HuH-7.5 (cell line): Measurements from ENCODE around the gene PSIP1.
A peak's percentile ranks its signal among the peaks of the same experiment; 100 is the strongest.
"Not testable (repeated sequence)": the region's sequence is repeated elsewhere in the genome, so short reads cannot be mapped to it uniquely, and the experiment has no call there.

Experiments
- DNase-seq: peaks from one replicate; pipeline ENCODE4 v3.0.0; 2011; ENCODE audit warnings: low spot score

The PSIP1 gene

GRCh38 chr9:15433191-15433590 is 77.6 kb downstream of the PSIP1 start:
- no peak for DNase-seq

DNA sequence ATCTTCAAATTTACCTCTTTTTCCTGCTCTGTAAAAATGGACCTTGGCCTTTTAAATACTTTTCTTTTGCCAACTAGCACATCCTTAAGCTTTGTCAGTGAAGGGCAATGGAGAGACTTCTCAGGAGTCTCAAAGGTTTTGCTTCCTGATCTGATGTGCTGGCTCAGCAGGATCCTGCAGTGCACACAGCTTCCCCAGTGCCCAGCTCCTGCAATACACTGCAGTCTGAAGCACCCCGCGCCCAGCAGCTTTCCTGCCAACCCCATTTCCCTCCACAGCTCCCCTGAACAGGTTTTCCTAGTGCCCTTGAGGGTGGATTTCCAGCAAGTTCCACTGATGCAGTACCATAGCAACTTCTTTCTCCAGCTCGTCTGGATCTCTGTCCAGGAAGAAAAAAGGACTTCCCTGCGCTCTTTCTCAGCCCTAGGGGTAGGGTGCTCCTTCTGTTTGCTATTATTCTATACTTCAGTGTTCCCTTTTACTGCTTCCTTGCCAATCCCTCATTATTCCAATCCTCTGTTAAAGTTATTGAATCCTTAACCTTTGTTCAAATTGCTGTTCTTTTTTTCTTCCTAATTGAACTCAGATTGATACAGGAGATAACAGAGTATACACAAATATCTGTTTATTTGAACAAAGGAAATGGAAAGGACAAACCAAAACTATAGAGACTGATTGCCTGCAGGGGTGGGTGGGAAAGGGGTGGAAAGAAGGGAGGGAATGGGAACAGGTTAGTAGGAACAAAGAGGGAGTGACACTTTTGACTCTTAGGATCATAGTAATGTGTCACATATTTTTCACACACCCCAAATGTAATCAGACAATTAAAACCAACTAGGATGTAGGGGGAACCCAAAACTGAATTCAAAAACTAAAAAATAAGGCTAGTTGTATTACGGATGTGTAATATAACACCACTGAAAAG is 79.6 kb downstream of the PSIP1 start:
- no peak for DNase-seq

DNA sequence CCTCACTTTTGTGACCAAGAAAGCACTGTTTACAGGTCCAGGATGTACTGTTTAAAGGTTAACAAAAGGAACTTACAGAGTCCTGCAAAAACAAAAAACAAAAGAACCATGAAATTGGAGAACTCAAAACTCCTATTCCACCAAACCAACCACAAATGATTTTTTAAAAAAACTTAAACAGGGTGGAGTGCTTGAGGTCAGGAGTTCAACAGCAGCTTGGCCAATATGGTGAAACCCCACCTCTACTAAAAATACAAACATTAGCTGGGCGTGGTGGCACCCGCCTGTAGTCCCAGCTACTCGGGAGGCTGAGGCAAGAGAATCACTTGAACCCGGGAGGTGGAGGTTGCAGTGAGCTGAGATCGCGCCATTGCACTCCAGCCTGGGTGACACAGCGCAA is 83.1 kb downstream of the PSIP1 start:
- DNase-seq, result not testable (repeated sequence)

GRCh38 chr9:15426019-15426418 is 84.8 kb downstream of the PSIP1 start:
- DNase-seq, result no peak

DNA sequence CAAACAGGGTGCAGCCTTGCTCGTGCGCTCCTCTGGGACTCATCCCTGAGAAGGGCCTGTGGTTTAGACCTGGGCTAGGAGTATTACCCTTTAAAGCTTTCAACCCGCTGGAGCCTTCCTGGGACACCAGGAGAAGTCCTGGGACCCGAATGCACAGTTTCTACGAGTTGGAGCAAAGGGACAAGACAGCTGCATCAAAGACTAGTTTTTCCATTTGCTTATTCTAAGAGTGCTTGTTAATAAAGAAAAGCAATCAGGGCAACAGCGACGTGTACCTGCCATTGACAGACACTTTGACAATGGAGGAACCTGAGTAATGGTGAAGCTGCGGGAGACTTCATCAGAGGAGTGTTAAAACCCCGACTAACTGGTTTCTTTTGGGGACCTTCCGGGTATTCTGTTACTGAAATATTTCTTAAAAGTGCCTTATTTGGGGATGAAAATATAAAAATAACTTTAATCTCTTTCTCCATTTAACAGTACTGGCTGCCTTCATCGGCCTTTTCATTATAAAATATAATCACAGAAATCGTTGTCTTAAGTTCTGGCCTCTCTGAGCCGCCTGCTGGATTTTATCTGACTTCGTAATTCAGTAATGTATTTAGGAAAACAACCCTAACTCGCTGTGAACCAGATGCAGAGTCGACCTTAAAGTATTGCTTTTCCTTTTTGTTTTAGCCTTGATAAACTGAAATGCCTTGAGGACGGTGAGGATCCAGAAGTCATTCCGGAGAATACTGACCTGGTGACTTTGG is 87.4 kb downstream of the PSIP1 start:
- peak; percentile 29 for DNase-seq

GRCh38 chr9:15422372-15423230 is 88.2 kb downstream of the PSIP1 start, which contains the start of gene SNAPC3:
Gene SNAPC3, plus strand, starts transcription at chr9:15422876. Its CDS starts 4 bp downstream, at chr9:15422880.
- peak; percentile 77 for DNase-seq

DNA sequence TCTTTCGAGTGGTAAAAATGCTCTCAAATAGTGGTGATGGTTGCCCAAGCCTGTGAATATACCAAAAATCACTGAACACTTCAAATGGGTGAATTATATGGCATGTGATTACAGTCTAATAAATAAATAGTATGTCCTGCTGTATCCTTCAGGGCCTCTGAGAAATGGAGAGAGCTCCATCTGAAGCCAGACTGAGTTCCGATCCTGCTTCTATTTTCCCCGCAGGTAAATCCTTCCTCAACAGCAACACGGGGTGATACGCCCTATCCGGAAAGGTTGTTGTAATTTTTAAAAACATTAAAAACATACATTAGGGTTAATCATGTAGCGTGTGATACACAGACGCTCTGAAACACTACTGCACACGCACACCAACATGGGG is 88.8 kb downstream of the PSIP1 start:
- no peak for DNase-seq

- DNase-seq, result no peak
Measured at GRCh38 chr9:15421532-15421931, 89.2 kb downstream of the PSIP1 start.

DNA sequence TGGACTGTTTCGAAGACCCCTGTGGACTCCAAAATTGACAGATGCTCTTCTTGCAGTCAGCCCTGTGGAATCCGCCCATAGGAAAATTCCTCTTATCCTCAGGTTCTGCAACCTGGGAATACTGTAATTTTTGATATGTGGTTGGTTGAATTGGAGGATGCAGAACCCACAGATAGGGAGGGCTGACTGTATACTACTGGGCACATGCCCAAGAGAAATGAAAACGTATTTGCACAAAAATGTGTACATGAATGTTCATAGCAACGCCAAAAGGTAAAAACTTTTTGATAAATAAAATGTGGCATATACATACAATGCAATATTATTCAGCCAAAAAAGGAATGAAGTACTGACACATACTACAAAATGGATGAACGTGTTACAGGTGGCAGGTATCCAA is 90.0 kb downstream of the PSIP1 start:
- DNase-seq, result no peak

GRCh38 chr9:15417626-15418025 is 93.1 kb downstream of the PSIP1 start:
- DNase-seq, result no peak

DNA sequence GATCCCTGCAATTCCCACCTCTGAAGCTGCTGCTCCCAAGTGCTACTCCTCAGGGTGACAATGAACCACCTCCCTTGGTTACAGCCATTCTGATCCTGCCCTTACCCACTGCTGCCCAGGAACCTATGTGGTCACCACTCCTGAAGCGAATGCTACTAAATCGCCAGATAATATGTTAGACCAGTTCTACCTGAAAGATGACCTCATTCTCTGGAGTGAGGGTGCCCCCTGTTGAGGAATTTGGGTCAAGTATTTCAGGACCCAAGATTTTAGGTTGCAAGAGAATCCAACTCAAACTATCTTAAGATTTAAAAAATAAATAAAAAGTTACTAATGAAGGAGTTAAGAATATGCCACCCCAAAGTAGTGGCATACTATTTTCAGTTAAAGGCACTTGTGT is 93.9 kb downstream of the PSIP1 start:
- peak; percentile 18 for DNase-seq
